ENCODE data around the gene TBKBP1. TPM values are rescaled to one million over a fixed set of nuclear protein-coding genes. Genes with fewer than 3 reads are reported as not detected.
"Not testable (repeated sequence)": the region's sequence is repeated elsewhere in the genome, so short reads cannot be mapped to it uniquely, and the experiment has no call there.

TBKBP1 gene
- total RNA-seq, 4 donors from 2014 or later: 6.3 to 24.6 (median 9.8) TPM

DNA sequence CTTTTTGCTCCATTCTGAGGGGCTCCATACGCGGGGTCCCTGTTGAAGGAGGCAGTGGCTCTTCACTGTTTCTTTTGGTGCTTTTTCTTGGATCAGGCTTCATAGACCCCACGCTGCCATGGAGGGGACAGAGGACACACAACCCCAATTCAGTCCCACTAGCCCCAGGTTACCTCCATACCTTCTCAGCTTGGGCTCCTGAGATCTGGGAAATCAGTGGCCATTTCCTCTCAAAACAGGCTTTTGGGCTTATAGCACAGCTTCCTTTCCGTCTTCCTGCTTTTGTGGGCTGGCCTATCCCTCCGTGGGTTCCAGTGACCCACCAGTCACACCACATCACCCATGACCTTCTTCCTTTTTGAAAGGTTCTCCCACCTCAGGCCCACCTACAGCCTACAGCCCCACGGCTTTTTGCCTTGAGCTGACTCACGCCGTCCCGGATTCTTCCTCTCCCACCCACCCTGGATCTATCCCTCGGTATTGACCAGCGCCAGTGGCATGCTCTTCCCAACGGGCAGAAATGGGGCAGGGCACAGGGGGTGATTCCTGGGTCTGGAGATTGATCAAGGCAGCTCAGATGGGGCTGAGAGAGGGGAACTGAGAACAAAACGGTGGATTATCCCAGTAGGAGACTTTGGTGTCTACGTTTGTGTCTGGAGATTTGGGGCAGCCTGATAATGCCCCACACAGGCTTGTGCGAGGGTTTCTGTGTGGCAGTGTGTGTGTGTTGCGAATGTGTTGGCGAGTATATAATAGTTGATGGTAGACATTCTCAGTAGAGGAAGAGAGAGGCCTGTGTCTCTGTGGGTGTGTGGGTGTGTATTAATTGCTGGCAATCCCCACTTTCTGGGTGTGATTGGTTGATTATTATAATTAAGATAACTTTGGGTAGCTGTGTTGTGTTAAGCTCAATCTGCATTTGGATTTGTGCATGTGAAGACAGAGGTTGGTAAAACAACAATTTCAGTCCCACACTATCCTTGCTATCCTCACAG, 42.8 kb downstream of the TBKBP1 start:
- WGBS, 2 donors: 70 to 76% methylated on average over 17 of the region's 17 CpGs

DNA sequence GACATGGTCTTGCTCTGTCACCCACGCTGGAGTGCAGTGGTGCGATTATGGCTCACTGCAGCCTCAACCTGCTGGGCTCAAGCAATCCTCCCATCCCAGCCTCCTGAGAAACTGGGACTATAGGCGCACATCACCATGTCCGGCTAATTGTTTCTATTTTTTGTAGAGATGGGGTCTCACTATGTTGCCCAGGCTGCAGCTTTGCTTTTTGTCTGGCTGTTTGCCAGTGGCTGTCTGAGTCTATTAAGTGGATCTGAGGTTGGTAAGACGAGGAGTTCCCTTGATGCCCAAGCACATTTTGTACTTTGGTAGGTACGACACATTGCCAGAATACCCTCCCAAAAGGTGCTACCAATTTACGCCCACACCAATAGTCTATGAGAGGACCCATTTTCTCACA, 44.2 kb downstream of the TBKBP1 start:
- Histone ChIP-seq H3K9me3 (no peaks in the 10 kb centered on the region), H3K4me1 (peaks cover 0 to 10% (median 4%) of the 10 kb centered on the region in 4 donors), H3K27ac (no peak overlapping the region), H3K27me3 (peaks cover 0 to 32% of the 10 kb centered on the region in 2 donors), H3K36me3 (no peaks in the 10 kb centered on the region), H3K4me3 (no peak overlapping the region)
- TF ChIP-seq POLR2A (IDR thresholded peaks at IDR 0.05) (no peak), EP300 (IDR thresholded peaks at IDR 0.05) (no peak)
- TF ChIP-seq, protein P1, sequence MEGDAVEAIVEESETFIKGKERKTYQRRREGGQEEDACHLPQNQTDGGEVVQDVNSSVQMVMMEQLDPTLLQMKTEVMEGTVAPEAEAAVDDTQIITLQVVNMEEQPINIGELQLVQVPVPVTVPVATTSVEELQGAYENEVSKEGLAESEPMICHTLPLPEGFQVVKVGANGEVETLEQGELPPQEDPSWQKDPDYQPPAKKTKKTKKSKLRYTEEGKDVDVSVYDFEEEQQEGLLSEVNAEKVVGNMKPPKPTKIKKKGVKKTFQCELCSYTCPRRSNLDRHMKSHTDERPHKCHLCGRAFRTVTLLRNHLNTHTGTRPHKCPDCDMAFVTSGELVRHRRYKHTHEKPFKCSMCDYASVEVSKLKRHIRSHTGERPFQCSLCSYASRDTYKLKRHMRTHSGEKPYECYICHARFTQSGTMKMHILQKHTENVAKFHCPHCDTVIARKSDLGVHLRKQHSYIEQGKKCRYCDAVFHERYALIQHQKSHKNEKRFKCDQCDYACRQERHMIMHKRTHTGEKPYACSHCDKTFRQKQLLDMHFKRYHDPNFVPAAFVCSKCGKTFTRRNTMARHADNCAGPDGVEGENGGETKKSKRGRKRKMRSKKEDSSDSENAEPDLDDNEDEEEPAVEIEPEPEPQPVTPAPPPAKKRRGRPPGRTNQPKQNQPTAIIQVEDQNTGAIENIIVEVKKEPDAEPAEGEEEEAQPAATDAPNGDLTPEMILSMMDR (IDR thresholded peaks at IDR 0.05): no peak
- DNase-seq (ENCODE audit: low spot score in 2 of 2): no peak
- WGBS, 2 donors: 91 to 92% methylated on average over 7 of the region's 7 CpGs

More for the DNA sequence above, 42.8 kb downstream of the TBKBP1 start:
- H3K36me3 ChIP-seq: no peaks in the 10 kb centered on the region
- no peak for DNase-seq (ENCODE audit: low spot score in 2 of 2)
- no peaks in the 10 kb centered on the region for H3K9me3 ChIP-seq
- H3K4me1 ChIP-seq: peaks cover 0 to 16% (median 9%) of the 10 kb centered on the region in 4 donors
- H3K27me3 ChIP-seq: peaks cover 0 to 36% of the 10 kb centered on the region in 2 donors
- TF ChIP-seq, protein P1 (IDR thresholded peaks at IDR 0.05): no peak
- TF ChIP-seq EP300 (IDR thresholded peaks at IDR 0.05) (no peak), POLR2A (IDR thresholded peaks at IDR 0.05) (no peak)
- no peak overlapping the region for H3K4me3 ChIP-seq
- no peak overlapping the region for H3K27ac ChIP-seq

DNA sequence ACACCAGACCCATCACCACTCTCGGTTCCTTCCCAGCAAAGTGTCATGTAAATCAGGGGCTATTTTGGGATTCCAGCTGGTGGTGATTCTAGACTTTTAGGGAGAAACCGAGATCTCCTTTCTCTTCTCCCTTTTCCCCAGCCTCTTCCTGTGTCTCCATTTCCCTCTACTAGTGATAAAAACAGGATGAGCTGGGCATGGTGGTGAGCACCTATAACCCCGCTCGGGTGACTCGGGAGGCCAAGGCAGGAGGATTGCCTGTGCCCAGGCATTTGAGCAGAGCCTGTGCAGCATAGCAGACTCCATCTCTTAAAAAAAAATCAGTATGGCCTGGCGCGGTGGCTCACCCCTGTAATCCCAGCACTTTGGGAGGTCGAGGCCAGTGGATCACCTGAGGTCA, 45.2 kb downstream of the TBKBP1 start:
- TF ChIP-seq EP300 (IDR thresholded peaks at IDR 0.05): no peak
- TF ChIP-seq, protein P1 (IDR thresholded peaks at IDR 0.05): no peak
- no peak for TF ChIP-seq POLR2A (IDR thresholded peaks at IDR 0.05)

DNA sequence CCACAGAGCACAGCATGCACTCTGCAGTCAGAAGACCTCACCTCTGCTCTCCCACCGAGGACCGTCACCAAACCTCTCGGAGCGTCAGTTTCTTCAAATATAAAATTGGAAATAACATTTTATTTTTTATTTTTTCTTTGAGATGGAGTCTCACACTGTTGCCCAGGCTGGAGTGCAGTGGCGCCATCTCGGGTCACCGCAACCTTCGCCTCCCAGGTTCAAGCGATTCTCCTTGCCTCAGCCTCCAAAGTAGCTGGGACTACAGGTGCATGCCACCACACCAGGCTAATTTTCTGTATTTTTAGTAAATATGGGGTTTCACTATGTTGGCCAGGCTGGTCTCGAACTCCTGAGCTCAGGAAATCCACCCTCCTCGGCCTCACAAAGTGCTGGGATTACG, 46.0 kb downstream of the TBKBP1 start:
- DNase-seq (ENCODE audit: low spot score in 2 of 2); H3K36me3 ChIP-seq; H3K9me3 ChIP-seq; H3K4me3 ChIP-seq; H3K27ac ChIP-seq; H3K4me1 ChIP-seq: not testable (repeated sequence)
- WGBS, 2 donors: 90 to 91% methylated on average over 12 of the region's 12 CpGs
- H3K27me3 ChIP-seq: peaks cover 0 to 35% of the 10 kb centered on the region in 2 donors

More for the DNA sequence above, 45.2 kb downstream of the TBKBP1 start:
- Histone ChIP-seq H3K27me3 (peaks cover 0 to 35% of the 10 kb centered on the region in 2 donors), H3K4me1 (peaks cover 0 to under 1% (median 0%) of the 10 kb centered on the region in 4 donors), H3K36me3 (no peaks in the 10 kb centered on the region), H3K27ac (no peak overlapping the region), H3K9me3 (no peaks in the 10 kb centered on the region), H3K4me3 (no peak overlapping the region)
- no peak for DNase-seq (ENCODE audit: low spot score in 2 of 2)
- WGBS, 2 donors: 73 to 85% methylated on average over 8 of the region's 8 CpGs

DNA sequence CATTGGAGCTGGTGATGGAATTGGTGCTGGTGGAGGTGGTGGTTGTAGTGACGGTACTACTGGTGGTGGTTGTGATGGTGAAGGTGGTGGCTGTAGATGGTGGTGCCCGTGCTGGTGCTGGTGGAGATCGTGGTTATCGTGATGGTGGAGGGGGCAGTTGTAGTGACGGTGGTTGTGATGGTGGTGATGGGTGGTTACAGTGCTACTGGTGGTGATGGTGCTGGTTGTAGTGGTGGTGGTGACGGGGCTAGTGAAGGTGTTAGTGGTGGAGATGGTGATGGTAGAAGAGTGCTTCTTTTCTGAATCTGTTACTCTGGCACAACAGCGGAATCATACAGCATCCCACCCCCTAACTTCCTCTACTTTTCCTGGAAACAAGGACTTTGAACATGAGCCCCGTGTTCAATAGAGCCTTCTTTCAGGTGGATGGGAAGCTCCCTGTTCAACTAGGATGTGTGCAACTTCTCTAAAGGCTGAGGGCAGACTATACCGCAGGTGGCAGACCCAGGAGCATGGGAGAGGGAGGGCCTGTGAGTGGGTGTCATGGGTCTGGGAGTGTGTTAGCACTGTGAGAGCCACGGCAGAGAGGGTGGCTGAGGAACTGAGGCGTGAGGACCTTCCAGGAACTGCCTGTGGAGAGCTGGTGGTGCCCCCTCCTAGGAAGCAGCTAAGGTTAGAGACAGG, 47.3 kb downstream of the TBKBP1 start:
- H3K27me3 ChIP-seq: peaks cover 0 to 38% of the 10 kb centered on the region in 2 donors

More for the DNA sequence above, 47.3 kb downstream of the TBKBP1 start:
- Histone ChIP-seq H3K4me3 (no peak overlapping the region), H3K36me3 (no peaks in the 10 kb centered on the region), H3K4me1 (no peaks in the 10 kb centered on the region), H3K9me3 (no peaks in the 10 kb centered on the region), H3K27ac (no peak overlapping the region)
- WGBS, 2 donors: 86 to 90% methylated on average over 11 of the region's 11 CpGs
- TF ChIP-seq EP300 (IDR thresholded peaks at IDR 0.05) (no peak), POLR2A (IDR thresholded peaks at IDR 0.05) (no peak)
- TF ChIP-seq, protein P1 (IDR thresholded peaks at IDR 0.05): no peak
- DNase-seq (ENCODE audit: low spot score in 2 of 2): no peak

All from tibial nerve (tissue), 4 donors.